ENCODE measurements around the gene ADAMTS10.

- TF ChIP-seq POLR2A (IDR thresholded peaks at IDR 0.05) (no peak), CTCF (IDR thresholded peaks at IDR 0.05) (peak in 3 of 4 experiments; percentile 73 to 93 (median 80))
These were observed 31.8 kb downstream of the ADAMTS10 start for GRCh38 chr19:8578642-8579265.
